DOHH2 (cell line): ENCODE measurements around the gene CAMSAP2.

Source experiments
- EZH2phosphoT487 ChIP-seq: fragments of 200-600 bp; sonication (generic); IDR thresholded peaks from 2 replicates; pipeline ENCODE4 v1.6.1; 2017; ENCODE audit warnings: borderline replicate concordance, mild to moderate bottlenecking, antibody characterized with exemption, low read length, moderate library complexity, mixed read lengths
- TF ChIP-seq, protein P1 (sequence below): fragments of 200-600 bp; sonication (generic); IDR thresholded peaks from one replicate; pipeline ENCODE4 v1.5.1; 2014; ENCODE audit warnings: antibody characterized with exemption, mild to moderate bottlenecking, low read depth, low read length; ENCODE audit not compliant: poor library complexity, severe bottlenecking

DNA sequence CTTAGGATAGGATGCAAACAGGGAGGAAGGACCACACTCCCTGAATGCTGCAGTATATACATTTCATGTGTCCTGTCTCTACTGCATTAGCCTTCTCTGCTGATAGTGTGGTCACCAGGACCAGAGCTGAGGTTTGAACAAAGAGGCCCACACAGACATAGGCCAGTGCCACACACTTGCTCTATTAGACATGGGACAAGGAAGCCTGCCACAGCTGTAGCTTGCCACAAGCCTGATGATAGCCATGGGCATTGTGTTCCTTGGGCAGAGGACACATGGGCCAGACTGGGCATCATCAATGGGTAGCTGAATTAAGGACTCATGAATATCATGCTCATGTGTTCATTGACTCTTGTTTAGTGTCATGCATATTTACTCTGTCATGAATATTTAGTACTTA, 10.4 kb downstream of the CAMSAP2 start:
- TF ChIP-seq, protein P1, sequence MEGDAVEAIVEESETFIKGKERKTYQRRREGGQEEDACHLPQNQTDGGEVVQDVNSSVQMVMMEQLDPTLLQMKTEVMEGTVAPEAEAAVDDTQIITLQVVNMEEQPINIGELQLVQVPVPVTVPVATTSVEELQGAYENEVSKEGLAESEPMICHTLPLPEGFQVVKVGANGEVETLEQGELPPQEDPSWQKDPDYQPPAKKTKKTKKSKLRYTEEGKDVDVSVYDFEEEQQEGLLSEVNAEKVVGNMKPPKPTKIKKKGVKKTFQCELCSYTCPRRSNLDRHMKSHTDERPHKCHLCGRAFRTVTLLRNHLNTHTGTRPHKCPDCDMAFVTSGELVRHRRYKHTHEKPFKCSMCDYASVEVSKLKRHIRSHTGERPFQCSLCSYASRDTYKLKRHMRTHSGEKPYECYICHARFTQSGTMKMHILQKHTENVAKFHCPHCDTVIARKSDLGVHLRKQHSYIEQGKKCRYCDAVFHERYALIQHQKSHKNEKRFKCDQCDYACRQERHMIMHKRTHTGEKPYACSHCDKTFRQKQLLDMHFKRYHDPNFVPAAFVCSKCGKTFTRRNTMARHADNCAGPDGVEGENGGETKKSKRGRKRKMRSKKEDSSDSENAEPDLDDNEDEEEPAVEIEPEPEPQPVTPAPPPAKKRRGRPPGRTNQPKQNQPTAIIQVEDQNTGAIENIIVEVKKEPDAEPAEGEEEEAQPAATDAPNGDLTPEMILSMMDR, result no peak
- no peak for TF ChIP-seq EZH2phosphoT487
